Right lung (tissue), 5 donors: Measurements from ENCODE around the gene MCCC2. TPM values are rescaled to one million over a fixed set of nuclear protein-coding genes. Genes with fewer than 3 reads are reported as not detected.
A peak's percentile ranks its signal among the peaks of the same experiment; 100 is the strongest.

Experiments
- DNase-seq, 2 donors: peaks; one replicate each; pipeline ENCODE4 v3.0.0-alpha.2; 2013
- polyA plus RNA-seq, 5 donors: library from polyadenylated mRNA; unstranded; fragments of 120-200 nt; gene quantifications; one replicate each; pipeline versions ENCODE4 v1.2.1 to v1.2.3, GENCODE V29; 2013; ENCODE audit warnings: inconsistent platforms in 1 of 5, low replicate concordance in 1 of 5; ENCODE audit not compliant: insufficient read length in 5 of 5, insufficient read depth in 1 of 5

MCCC2 gene
- polyA plus RNA-seq, 5 donors, result 35.4 to 47.9 (median 44.6) TPM

DNA sequence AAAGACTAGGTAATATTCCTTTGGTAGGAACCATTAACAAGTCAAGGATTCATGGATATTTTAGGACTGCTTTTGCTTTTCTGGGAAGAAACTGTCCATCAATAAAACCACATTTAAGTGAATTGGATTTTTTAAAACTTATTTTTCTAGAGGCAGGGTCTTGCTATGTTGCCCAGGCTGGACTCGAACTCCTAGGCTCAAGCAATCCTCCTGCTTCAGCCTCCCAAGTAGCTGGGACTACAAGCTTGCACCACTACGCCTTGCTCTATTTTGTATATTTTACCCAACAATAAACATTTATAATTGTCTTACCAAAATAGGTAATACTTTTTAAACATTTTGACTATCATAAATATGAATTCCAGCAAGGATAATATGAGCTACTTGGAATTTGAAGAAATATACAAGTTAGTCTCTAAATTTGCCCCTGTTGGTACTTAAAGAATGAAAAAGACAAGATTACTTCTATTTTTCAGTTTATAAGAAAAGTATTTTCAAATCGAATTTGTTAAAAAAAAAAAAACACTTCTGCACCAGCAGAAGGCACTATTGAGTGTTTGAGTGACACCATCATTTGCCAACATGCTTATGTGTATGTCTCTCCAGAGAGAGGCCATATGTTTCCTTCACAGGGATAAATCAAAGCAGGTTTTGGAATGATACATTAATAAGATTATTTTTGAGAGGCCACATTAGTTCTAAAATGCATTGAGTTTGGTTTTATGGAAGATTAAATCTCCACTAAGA, 71.9 kb downstream of the MCCC2 start:
- no peak for DNase-seq

DNA sequence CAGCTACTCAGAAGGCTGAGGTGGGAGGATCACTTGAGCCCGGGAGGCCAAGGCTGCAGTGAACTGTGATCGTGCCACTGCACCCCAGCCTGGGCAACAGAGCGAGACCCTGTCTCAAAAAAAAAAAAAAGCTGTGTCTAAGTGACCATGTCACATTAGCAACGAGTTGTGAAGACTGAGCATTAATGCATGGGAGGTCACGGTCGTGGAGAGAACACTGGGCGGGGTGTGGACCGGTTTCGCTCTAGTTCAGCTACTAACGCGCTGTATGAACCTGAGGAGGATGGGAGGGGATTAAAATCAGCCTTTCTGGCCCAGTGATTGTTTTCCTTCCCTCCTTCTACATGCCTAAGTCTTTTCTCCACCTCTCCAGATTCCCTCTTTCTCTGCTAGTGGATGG, 75.2 kb downstream of the MCCC2 start:
- DNase-seq, result no peak

DNA sequence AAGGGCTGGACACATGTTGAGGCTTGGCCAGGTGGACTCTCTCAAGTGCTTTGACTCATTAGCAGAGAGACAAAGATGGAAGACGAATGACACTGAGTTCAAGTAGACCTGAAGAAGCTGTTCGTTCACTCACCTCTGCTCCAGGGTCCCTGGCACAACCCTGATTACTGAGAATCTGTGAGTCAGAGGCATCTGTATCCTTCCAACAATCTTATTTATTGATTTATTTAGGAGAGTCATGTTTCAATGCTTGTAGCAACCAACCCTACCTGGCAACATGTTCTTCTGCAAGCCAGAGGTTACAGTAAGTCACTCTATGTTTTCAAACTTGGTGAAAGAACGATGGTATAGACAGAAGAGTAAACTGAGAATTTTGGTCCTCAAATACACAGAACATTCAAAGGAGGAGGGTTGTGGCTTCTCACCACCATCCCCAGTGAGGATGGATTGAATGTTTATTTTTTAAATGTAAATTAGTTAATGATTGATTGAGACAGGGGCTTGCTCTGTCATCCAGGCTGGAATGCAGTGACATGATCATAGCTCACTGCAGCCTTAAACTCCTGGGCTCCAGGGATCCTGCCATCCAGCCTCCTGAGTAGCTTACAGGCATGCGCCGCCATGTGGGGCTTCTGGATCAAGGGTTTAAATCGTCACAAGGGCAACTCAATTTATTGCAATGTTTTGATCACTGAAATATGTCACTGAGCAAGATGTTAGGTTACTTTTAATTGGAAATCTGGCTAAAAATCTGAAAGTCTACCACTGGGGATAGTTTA, 76.2 kb downstream of the MCCC2 start:
- no peak for DNase-seq

GRCh38 chr5:71664615-71665014, 77.5 kb downstream of the MCCC2 start:
- peak; percentile 2 for DNase-seq

DNA sequence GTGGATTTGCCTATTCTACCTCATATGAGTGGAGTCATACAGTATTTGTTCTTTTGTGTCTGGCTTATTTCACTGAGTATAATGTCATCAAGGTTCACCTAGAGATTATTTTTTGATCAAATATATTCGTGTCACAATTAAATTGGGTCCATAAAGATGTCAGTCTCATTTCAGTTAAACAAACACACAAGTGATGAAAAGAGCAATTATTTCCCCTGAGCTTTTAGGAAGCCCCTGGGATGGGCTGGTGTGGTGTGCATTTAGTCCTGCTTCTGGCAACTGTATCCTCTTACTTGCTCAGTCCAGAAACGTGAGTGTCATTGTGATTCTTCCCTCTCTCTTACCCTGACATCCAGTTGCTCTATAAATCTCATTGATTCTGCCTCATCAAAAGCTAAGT, 79.2 kb downstream of the MCCC2 start:
- no peak for DNase-seq

DNA sequence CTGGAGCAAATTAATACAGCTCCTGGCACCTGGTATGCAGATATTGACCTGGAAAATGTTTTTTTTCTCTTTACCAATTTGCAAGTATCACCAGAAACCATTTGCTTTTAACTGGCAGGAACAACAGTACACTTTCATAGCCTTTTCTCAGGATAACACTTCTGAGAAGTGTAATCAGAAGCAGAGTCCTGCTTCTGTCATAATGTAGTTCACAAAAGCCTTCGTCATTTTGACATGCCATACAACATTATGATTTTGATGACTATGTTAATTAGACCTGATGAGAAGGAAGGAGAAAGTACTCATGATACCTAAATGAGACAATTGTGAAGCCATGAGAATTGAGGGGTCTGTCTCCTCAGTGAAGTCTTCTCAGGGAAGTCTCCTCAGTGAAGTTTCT, 90.8 kb downstream of the MCCC2 start:
- no peak for DNase-seq

GRCh38 chr5:71679714-71680113, 92.6 kb downstream of the MCCC2 start:
- no peak for DNase-seq

DNA sequence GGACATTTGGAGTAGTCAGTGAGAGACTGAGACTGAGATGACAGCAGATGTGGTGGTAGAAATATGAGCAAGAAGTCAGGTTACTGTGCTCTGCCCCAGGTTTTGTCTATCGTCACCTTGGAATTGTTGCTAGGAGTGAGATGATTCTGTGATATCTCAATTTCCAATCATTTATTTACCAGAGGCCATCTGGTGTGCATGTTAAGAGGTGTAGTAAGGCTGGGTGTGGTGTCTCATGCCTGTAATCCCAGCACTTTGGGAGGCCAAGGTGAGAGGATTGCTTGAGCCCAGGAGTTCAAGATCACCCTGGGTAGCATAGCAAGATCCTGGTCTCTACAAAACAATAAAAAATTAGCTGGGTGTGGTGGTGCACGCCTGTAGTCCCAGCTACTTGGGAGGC, 93.4 kb downstream of the MCCC2 start:
- no peak for DNase-seq

GRCh38 chr5:71681296-71681695, 94.2 kb downstream of the MCCC2 start:
- DNase-seq, result no peak

DNA sequence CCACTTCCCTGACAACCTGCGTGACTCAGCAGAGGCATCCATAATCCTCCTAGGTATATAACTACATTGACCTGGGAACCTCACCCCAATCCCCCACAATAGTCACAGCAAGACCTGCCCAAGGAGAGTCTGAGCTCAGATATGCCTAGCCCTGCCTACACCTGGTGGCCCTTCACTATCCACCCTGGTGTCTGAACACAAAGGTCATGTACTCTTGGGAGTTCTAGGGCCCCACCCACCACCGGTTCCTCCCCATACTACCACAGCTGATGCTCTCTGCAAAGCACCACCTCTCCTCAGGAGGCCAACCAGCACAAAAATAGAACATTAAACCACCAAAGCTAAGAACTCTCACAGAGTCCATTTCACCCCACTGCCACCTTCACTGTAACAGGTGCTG, 97.2 kb downstream of the MCCC2 start:
- DNase-seq, result no peak

DNA sequence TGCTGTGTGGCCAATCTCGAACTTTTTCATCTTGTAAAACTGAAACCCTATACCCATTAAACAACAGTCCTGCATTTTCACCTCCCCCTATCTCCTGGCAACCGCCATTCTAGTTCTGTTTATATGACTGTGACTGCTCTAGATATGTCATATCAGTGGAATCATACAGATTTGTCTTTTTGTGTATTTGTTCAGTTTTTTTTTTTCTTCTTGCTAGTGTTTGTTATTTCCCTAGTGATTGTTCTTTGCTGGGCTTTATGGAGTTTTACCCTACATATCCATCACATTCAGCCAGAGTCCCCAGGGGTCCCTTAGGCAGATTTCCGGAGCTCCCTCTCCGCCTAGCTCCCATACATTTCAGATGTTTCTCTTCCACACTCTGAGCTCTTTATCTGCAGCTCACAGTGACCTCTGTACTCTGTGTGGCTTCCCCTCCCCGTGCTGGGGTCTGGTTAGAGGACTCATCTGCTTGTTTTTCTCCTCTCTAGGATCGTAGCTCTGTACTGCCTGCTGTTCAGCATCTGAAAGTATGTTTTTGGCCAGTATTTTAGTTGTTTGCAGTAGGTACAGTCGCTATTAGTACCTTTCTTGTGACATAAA, 106.8 kb downstream of the MCCC2 start:
- DNase-seq, result peak in 1 of 2 donors; percentile 6

GRCh38 chr5:71695071-71695470, 107.9 kb downstream of the MCCC2 start:
- DNase-seq, result no peak

GRCh38 chr5:71695595-71695994, 108.5 kb downstream of the MCCC2 start:
- DNase-seq, result no peak

GRCh38 chr5:71697967-71698366, 110.8 kb downstream of the MCCC2 start:
- no peak for DNase-seq

GRCh38 chr5:71699233-71699632, 112.1 kb downstream of the MCCC2 start:
- DNase-seq, result no peak

- DNase-seq, result no peak
These were observed 112.6 kb downstream of the MCCC2 start for GRCh38 chr5:71699751-71700150.

GRCh38 chr5:71700803-71701202, 113.7 kb downstream of the MCCC2 start:
- no peak for DNase-seq

GRCh38 chr5:71701407-71701806, 114.3 kb downstream of the MCCC2 start:
- no peak for DNase-seq

DNA sequence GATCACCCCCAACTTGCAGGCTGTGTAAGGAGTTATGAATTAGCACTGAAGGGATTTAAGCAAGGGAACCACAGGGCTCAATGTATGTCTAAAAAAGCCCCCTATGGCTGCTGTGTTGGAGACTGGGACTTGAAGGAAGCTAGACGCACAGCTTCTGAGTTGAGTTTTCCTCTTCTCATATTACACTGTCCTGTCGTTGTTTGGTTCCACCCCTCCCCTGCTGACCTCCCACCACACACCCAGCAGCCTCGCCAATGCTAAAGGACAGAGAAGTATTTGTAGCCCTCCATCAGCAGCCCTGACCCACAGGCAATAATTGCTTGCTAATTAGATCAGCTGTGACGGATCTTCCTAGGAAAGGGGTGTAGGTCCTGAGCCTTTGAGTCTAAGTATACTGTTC, 116.8 kb downstream of the MCCC2 start:
- DNase-seq, result no peak

- DNase-seq, result no peak
These were observed 118.3 kb downstream of the MCCC2 start for GRCh38 chr5:71705421-71705820.

DNA sequence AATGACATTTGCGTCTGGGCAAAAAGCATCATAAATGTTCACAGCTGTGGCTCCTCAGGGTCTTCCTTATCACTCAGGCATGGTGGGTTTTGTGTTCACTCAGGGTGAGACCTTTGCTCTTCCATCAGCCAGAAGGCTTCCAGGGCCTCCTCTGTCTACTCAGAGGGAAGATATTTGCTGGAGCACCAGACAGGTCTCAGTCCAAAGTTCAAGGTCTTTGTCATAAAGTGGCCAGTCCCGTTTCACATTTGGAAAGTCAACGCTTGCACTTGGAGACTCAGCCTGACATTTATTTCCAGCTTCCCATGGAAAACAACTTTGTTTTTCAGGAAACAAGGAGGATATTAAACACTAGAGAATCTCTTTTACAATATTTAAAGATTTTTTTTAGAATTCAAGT, 119.8 kb downstream of the MCCC2 start:
- no peak for DNase-seq
